Stimulated activated CD4-positive, alpha-beta T cell treated with anti-CD3 and anti-CD28 coated beads, Interleukin-15, amount 100 ng/mL, for 1 hour (primary cell): ENCODE measurements around the gene ELFN1.

Source experiments
- DNase-seq, 2 donors: peaks; one replicate each; pipeline ENCODE4 v3.0.0-alpha.2; 2020; ENCODE audit warnings: low read depth in 1 of 2, low spot score in 1 of 2

The ELFN1 gene

DNA sequence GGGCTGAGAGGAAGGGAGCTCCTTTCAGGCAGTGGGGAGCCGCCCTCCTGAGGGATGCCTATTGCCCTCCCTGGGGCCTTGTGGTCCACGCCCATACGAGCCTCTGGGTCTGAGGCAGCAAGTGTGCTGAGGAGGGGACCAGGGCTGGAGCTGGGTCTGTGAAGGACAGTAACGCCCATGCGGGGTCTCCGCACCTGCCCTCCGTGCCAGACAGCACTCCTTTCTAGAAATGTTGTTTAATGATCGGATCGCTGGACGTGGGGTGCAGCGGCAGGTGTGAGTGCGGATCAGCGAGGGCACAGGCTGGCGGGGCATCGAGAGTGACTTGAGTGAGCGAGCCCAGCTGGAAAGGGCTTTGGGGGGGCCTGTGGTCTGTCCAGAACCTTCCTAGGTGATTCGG lies 70.1 kb downstream of the ELFN1 start:
- no peak for DNase-seq

DNA sequence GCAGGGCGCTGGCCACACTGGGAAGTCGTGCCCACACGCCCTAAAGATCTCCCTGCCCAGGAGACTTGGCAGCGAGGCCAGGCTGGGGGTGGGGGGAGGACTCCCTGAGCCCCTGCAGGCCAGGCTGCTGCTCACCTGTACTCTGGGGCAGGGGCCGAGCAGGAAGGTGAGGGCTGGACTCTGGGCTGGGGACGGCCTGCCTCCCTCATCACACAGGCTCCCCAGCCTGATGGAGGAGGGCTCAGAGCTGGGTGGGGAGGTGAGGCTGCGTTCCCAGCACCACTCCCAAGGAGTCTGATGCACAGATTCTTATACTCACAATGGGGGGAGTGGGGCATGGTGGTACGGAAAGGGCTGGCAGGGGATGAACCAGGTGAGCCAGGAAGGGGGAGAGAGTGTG lies 71.2 kb downstream of the ELFN1 start:
- DNase-seq = no peak

- DNase-seq = no peak
These were observed 71.9 kb downstream of the ELFN1 start for GRCh38 chr7:1741751-1742554.

GRCh38 chr7:1742555-1743303 lies 72.7 kb downstream of the ELFN1 start:
- no peak for DNase-seq

- no peak for DNase-seq
These were observed 73.6 kb downstream of the ELFN1 start for GRCh38 chr7:1743481-1744230.

GRCh38 chr7:1744296-1745017 lies 74.4 kb downstream of the ELFN1 start:
- no peak for DNase-seq

DNA sequence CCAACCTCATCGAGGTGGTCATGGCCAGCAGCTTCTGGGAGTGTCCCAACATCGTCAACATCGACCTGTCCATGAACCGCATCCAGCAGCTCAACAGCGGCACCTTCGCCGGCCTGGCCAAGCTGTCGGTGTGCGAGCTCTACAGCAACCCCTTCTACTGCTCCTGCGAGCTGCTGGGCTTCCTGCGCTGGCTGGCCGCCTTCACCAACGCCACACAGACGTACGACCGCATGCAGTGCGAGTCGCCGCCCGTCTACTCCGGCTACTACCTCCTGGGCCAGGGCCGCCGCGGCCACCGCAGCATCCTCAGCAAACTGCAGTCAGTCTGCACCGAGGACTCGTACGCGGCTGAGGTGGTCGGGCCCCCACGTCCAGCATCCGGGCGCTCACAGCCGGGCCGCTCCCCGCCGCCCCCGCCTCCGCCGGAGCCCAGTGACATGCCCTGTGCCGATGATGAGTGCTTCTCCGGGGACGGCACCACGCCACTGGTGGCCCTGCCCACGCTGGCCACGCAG lies 75.0 kb downstream of the ELFN1 start:
- no peak for DNase-seq

DNA sequence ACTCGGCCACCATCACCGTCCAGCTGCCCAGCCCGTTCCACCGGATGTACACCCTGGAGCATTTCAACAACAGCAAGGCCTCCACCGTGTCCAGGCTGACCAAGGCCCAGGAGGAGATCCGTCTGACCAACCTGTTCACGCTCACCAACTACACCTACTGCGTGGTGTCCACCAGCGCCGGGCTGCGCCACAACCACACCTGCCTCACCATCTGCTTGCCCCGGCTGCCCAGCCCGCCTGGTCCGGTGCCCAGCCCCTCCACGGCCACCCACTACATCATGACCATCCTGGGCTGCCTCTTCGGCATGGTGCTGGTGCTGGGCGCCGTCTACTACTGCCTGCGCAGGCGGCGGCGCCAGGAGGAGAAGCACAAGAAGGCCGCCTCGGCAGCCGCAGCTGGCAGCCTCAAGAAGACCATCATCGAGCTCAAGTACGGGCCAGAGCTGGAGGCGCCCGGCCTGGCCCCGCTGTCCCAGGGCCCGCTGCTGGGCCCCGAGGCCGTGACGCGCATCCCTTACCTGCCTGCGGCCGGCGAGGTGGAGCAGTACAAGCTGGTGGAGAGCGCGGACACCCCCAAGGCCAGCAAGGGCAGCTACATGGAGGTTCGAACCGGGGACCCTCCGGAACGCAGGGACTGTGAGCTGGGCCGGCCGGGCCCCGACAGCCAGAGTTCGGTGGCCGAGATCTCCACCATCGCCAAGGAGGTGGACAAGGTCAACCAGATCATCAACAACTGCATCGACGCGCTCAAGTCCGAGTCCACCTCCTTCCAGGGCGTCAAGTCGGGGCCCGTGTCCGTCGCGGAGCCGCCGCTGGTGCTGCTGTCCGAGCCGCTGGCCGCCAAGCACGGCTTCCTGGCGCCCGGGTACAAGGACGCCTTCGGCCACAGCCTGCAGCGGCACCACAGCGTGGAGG lies 75.8 kb downstream of the ELFN1 start:
- no peak for DNase-seq

DNA sequence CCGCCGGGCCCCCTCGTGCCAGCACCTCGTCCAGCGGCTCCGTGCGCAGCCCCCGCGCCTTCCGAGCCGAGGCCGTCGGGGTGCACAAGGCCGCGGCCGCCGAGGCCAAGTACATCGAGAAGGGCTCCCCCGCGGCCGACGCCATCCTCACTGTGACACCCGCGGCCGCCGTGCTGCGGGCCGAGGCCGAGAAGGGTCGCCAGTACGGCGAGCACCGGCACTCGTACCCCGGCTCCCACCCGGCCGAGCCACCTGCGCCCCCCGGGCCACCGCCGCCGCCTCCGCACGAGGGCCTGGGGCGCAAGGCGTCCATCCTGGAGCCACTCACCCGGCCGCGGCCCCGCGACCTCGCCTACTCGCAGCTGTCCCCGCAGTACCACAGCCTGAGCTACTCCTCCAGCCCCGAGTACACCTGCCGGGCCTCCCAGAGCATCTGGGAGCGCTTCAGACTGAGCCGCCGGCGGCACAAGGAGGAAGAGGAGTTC lies 76.5 kb downstream of the ELFN1 start:
- no peak for DNase-seq

- no peak for DNase-seq
These were observed 77.1 kb downstream of the ELFN1 start for GRCh38 chr7:1747004-1747801.

DNA sequence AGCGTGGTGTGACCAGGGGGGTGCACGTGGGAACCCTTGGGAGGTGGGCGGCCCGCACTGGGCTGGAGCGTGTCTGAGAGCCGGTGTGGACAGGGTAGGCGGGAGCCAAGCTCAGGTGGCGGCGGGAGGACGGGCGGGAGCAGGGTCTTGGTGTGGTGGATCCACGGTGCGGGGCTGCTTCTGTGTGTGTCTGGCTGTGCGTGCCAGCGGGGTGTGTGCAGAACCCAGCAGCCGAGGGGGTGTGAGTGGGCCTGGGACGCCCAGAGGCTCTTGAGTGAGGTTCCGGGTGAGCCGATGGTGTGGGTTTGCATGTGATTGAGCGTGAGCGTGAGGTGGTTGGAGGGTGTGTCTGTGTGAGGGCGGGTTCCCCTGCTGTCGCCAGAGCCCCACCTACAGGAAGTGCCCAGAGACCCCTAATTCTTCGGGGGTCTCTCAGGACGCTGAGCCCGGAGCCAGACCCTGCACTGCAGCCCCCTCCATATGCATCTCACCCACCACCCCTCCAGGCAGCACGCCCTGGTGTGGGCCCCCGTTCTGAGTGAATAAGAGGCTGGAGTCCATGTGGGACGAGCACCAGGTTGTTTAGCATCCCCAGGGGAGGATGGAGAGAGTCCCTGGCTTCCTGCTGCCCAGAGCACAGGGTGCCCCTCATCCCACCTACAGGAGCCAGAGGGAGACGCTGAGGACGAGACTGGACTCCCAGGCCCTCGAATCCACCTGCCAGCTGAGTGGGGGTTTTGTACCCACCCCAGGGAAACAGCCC lies 78.2 kb downstream of the ELFN1 start:
- no peak for DNase-seq

DNA sequence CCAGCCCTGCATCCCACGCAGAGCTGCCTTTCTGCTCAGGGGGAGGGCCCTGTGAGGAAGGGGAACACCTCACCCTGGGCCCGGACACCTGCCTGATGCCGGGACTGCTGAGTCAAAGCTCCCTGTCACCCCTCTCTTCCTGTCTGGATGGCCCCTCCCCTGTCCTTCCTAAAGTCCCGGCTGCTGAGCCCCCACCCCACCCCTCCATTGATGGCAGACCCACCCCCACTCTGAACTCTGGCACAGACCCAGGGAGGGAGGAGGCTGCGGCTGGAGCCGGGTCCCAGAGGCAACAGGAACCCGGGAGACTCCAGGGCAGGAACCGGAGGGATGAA lies 78.7 kb downstream of the ELFN1 start:
- DNase-seq = no peak

GRCh38 chr7:1749351-1749863 lies 79.3 kb downstream of the ELFN1 start:
- DNase-seq = no peak

GRCh38 chr7:1749864-1750466 lies 79.9 kb downstream of the ELFN1 start:
- no peak for DNase-seq

DNA sequence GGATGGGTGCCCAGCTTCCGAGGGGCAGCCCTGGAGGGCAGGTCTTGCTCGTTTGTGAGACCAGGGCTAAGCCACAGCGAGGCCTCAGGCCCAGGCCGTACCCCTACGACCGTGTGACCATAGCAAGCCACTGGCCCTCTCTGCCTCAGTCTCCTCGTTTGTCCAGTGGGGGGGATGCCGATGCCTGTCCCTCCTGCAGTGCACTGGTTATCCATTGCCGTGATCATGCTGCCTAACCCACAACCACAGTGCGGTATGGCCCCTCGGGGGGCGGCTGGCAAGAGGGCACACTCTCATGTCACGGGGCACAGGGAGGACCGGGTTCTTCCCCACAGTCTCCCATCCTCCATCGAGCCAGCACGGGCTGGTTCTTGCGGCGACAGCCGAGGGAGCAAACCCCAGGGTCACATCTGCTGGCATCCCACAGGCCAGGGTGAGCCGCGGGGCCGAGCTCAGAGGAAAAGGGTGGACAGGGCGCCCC lies 80.5 kb downstream of the ELFN1 start:
- DNase-seq = no peak

DNA sequence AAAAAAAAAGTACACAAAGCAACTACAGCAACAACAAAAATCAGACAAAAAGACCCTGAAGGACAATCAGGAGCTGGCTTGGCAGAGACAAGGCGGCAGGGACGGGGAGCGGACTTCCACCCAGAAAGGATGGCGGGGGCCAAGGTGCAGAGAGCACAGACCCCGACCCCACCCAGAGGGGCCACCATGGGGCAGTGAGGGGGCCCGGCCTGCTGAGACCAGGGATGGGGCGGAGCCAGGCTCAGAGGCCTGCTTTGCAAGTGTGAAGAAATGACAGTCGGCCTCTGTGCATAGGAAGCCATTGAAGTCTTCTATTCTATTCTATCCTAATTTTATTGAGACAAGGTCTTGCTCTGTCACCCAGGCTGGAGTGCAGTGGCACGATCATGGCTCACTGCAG lies 82.0 kb downstream of the ELFN1 start:
- no peak for DNase-seq

- no peak for DNase-seq
These were observed 82.9 kb downstream of the ELFN1 start for GRCh38 chr7:1752771-1753563.
